K562 (cell line): ENCODE data around the gene YES1.

ENCODE experiments used
- BRCA1 ChIP-seq, 2 experiments: fragments of 450-650 bp in 1 of 2; sonication (generic) in 1 of 2; formaldehyde crosslinking in 1 of 2; IDR thresholded peaks; 2 replicates each; pipeline versions ENCODE4 v1.5.0 to v1.6.1; 2017 to 2020; ENCODE audit warnings: mild to moderate bottlenecking in 1 of 2, missing genetic modification reagents in 1 of 2
- FOSL1 ChIP-seq: fragments of 200-800 bp; sonication (Bioruptor generic); conservative IDR thresholded peaks from 2 replicates; pipeline ENCODE4 v1.6.1; 2016; ENCODE audit warnings: missing genetic modification characterization, missing compliant biosample characterization
- JUN ChIP-seq, 2 experiments: sonication (generic) in 1 of 2; formaldehyde crosslinking in 1 of 2; IDR thresholded peaks; 2 replicates each; pipeline versions ENCODE4 v1.6.1 to v1.8.0; 2012 to 2022; ENCODE audit warnings: borderline replicate concordance in 2 of 2, mild to moderate bottlenecking in 2 of 2, improper control_type of control experiment in 1 of 2, low read depth in 1 of 2, low read length in 1 of 2, missing genetic modification reagents in 1 of 2
- NR1H2 ChIP-seq: sonication (generic); formaldehyde crosslinking; IDR thresholded peaks from 2 replicates; pipeline ENCODE4 v1.4.0; 2020; ENCODE audit warnings: mild to moderate bottlenecking, missing genetic modification reagents
- PCBP2 ChIP-seq: fragments of 200-400 bp; formaldehyde crosslinking; IDR thresholded peaks from 2 replicates; pipeline ENCODE4 v1.6.1; 2018; ENCODE audit warnings: low read length, low read depth, mild to moderate bottlenecking, moderate library complexity; ENCODE audit not compliant: poor library complexity, severe bottlenecking
- RAD51 ChIP-seq: fragments of 450-650 bp; IDR thresholded peaks from 2 replicates; pipeline ENCODE4 v1.7.1; 2016; ENCODE audit warnings: low read depth, mild to moderate bottlenecking, borderline replicate concordance
- ZNF217 ChIP-seq: sonication (generic); formaldehyde crosslinking; IDR thresholded peaks from 2 replicates; pipeline ENCODE4 v1.8.0; 2022; ENCODE audit warnings: mild to moderate bottlenecking, missing genetic modification reagents
- ZNF431 ChIP-seq: sonication (generic); formaldehyde crosslinking; IDR thresholded peaks from 2 replicates; pipeline ENCODE4 v1.8.0; 2022; ENCODE audit warnings: mild to moderate bottlenecking, missing genetic modification reagents
- TF ChIP-seq, protein P1 (sequence below), 3 experiments: IDR thresholded peaks in 2 of 3; conservative IDR thresholded peaks in 1 of 3; 2 replicates each; pipeline ENCODE4 v1.5.1; 2011 to 2012; ENCODE audit warnings: low read length in 3 of 3, mild to moderate bottlenecking in 3 of 3, control low read depth in 2 of 3, improper control_type of control experiment in 1 of 3, inconsistent platforms in 1 of 3, low read depth in 1 of 3, mixed read lengths in 1 of 3, moderate library complexity in 1 of 3; ENCODE audit not compliant: insufficient read depth in 2 of 3
- TF ChIP-seq, protein P2 (sequence below): sonication (generic); formaldehyde crosslinking; IDR thresholded peaks from 2 replicates; pipeline ENCODE4 v1.8.0; 2022; ENCODE audit warnings: mild to moderate bottlenecking, missing genetic modification reagents
- TF ChIP-seq, protein P3 (sequence below): sonication (generic); formaldehyde crosslinking; IDR thresholded peaks from 2 replicates; pipeline ENCODE4 v1.8.1; 2023; ENCODE audit warnings: mild to moderate bottlenecking, missing genetic modification reagents, moderate library complexity
- TF ChIP-seq, protein P4 (sequence below): conservative IDR thresholded peaks from 2 replicates; pipeline ENCODE4 v1.6.1; 2011; ENCODE audit warnings: low read depth, mild to moderate bottlenecking, low read length; ENCODE audit not compliant: control insufficient read depth

DNA sequence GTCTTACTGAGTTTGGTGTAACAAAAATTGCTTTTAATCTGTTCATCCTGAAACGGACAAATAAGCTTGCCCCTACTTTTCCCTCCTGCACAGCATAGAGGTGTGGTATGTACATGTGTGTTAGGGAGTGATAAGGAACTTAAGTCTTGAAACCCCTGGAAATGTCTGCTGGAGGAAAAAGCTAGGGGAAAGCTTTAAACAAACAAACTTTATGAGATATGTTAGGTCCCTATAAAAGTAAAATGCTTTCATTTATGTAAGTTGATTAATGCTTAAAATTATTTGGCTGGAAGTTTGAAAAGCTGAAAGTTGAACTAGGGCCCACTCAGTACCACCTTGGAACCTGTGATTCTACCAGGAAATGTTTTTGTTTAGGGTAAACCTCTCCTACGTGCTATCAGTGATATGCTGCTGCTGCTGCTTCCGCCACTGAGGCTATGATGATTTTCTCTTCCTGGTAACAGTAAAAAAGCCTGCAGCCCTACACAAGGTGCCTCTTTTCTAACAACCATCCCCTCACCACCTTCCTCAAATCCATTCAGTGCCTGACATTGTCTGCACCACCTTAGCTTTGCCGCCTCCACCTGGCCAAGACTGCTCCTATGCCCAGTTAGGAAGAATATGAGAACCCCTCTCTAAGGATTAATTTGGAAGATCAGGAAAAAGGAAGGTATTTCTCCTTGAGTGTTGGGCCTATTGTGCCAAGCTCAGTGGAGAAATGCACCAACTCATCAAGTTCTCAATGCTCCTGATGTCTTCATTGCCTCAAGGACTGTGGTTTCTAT lies 2.5 kb upstream of the YES1 start:
- TF ChIP-seq FOSL1 (tag) (0 out of 2 replicates have a peak, but pooled peaks have one; percentile 33), NR1H2 (CRISPR knock-in tag) (no peak), RAD51 (no peak; the same call in 1 of the 2 replicates), JUN (IDR thresholded peaks at IDR 0.05; ENCODE audit: borderline replicate concordance, low read depth, low read length) (no peak), JUN (CRISPR knock-in tag; IDR thresholded peaks at IDR 0.05; ENCODE audit: borderline replicate concordance) (no peak), ZNF217 (CRISPR knock-in tag) (no peak), ZNF431 (CRISPR knock-in tag) (no peak), PCBP2 (no peak), BRCA1 (IDR thresholded peaks at IDR 0.05) (no peak), BRCA1 (CRISPR knock-in tag; IDR thresholded peaks at IDR 0.05) (no peak)
- TF ChIP-seq, protein P1, sequence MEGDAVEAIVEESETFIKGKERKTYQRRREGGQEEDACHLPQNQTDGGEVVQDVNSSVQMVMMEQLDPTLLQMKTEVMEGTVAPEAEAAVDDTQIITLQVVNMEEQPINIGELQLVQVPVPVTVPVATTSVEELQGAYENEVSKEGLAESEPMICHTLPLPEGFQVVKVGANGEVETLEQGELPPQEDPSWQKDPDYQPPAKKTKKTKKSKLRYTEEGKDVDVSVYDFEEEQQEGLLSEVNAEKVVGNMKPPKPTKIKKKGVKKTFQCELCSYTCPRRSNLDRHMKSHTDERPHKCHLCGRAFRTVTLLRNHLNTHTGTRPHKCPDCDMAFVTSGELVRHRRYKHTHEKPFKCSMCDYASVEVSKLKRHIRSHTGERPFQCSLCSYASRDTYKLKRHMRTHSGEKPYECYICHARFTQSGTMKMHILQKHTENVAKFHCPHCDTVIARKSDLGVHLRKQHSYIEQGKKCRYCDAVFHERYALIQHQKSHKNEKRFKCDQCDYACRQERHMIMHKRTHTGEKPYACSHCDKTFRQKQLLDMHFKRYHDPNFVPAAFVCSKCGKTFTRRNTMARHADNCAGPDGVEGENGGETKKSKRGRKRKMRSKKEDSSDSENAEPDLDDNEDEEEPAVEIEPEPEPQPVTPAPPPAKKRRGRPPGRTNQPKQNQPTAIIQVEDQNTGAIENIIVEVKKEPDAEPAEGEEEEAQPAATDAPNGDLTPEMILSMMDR (IDR thresholded peaks at IDR 0.05 in 2 of 3, conservative IDR thresholded peaks at IDR 0.05 in 1 of 3; ENCODE audit: insufficient read depth in 2 of 3, low read depth in 1 of 3, low read length in 3 of 3) = 0 out of 6 replicates have a peak, but pooled peaks of 1 of the 3 experiments have one; percentile 22
- TF ChIP-seq, protein P2, sequence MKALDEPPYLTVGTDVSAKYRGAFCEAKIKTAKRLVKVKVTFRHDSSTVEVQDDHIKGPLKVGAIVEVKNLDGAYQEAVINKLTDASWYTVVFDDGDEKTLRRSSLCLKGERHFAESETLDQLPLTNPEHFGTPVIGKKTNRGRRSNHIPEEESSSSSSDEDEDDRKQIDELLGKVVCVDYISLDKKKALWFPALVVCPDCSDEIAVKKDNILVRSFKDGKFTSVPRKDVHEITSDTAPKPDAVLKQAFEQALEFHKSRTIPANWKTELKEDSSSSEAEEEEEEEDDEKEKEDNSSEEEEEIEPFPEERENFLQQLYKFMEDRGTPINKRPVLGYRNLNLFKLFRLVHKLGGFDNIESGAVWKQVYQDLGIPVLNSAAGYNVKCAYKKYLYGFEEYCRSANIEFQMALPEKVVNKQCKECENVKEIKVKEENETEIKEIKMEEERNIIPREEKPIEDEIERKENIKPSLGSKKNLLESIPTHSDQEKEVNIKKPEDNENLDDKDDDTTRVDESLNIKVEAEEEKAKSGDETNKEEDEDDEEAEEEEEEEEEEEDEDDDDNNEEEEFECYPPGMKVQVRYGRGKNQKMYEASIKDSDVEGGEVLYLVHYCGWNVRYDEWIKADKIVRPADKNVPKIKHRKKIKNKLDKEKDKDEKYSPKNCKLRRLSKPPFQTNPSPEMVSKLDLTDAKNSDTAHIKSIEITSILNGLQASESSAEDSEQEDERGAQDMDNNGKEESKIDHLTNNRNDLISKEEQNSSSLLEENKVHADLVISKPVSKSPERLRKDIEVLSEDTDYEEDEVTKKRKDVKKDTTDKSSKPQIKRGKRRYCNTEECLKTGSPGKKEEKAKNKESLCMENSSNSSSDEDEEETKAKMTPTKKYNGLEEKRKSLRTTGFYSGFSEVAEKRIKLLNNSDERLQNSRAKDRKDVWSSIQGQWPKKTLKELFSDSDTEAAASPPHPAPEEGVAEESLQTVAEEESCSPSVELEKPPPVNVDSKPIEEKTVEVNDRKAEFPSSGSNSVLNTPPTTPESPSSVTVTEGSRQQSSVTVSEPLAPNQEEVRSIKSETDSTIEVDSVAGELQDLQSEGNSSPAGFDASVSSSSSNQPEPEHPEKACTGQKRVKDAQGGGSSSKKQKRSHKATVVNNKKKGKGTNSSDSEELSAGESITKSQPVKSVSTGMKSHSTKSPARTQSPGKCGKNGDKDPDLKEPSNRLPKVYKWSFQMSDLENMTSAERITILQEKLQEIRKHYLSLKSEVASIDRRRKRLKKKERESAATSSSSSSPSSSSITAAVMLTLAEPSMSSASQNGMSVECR (CRISPR knock-in tag) = no peak
- TF ChIP-seq, protein P3, sequence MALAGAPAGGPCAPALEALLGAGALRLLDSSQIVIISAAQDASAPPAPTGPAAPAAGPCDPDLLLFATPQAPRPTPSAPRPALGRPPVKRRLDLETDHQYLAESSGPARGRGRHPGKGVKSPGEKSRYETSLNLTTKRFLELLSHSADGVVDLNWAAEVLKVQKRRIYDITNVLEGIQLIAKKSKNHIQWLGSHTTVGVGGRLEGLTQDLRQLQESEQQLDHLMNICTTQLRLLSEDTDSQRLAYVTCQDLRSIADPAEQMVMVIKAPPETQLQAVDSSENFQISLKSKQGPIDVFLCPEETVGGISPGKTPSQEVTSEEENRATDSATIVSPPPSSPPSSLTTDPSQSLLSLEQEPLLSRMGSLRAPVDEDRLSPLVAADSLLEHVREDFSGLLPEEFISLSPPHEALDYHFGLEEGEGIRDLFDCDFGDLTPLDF (CRISPR knock-in tag) = no peak
- TF ChIP-seq, protein P4, sequence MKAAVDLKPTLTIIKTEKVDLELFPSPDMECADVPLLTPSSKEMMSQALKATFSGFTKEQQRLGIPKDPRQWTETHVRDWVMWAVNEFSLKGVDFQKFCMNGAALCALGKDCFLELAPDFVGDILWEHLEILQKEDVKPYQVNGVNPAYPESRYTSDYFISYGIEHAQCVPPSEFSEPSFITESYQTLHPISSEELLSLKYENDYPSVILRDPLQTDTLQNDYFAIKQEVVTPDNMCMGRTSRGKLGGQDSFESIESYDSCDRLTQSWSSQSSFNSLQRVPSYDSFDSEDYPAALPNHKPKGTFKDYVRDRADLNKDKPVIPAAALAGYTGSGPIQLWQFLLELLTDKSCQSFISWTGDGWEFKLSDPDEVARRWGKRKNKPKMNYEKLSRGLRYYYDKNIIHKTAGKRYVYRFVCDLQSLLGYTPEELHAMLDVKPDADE = no peak
